GM19372 (cell line): ENCODE results near the gene OLIG3.

Experiments
- ATAC-seq: cut with Tn5 transposase; IDR thresholded peaks from one replicate; pipeline ENCODE4 v1.9.1; 2021; ENCODE audit warnings: mild to moderate bottlenecking, low read depth, moderate library complexity; ENCODE audit not compliant: unreplicated experiment

The OLIG3 gene

DNA sequence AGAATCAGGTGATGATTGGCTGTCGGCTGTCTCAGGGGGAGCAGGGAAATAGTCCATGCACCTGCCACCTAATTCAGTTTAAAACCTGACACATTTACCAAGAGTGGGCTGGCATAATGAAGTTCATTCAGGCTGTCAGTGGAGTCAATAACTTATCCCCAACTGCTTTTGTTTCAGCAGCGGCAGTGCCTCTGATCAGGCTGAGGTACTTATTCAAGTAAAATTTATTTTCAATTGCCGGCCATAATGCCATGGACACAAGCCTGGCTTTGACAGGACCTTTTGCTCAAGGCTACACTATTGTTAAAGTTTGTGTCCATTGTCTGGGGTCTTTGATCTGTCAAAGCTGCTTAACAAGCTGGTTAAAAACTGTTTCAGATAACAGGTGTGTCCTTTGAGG, 20.6 kb downstream of the OLIG3 start:
- no peak for ATAC-seq

DNA sequence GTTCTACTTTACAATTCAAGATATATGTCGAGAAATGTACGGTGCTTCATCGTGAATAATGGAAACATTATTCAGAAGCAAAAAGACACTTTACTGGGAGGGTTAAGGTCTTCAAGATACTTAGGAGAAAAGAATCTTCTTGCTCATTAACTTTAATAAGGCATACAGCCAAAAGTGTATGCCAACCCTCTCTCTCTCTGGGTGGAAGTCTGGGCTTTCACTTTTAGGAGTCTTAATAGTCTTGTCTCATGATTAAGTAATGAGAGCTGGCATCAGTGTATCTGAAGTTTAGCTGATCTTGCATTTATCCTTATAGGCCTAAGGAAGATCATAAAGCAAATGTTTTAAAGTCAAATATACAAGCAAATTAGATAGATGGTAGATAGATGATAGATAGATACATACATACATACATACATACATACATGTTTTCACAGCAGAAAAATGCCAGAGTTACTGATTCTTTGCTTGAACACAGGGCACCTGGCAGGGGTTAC, 21.5 kb downstream of the OLIG3 start:
- no peak for ATAC-seq

DNA sequence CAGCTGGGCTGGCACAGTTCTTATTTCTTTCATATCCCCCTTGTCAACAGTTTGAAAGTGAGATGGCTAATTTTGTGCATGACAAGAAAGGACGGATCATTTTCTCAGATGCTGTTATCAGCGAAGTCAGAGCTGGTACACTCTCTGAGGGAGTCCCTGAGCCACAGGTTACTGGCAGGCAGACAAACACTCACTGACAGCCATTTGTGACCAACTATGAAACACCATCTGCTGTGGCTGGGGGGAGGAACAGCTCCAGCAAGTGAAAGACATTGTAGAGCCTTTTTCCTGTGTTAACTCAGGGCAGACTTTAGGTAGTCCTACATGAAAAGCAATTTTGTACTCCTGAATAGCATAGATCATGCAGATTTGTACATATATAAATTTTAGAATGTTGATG, 22.2 kb downstream of the OLIG3 start:
- no peak for ATAC-seq

DNA sequence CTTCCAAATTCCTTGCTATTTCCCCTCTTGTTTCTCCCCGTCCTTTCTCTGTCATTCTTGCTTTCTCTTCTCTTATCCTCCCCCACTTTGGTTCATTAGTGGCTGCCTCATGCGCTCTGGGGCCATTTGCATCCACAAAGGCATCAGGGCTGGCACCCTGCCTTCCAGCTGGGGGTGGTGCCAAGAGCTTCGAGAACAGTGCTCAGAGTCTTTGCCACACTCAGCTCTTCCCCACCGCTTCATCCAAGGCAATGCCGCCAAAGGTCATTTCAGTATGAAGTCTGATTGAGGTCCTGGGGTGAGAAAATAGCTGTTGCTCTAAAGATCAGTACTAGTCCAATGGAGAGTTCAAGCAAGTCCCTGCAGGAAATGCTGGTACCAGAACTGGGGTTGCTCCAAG, 22.7 kb downstream of the OLIG3 start:
- no peak for ATAC-seq

DNA sequence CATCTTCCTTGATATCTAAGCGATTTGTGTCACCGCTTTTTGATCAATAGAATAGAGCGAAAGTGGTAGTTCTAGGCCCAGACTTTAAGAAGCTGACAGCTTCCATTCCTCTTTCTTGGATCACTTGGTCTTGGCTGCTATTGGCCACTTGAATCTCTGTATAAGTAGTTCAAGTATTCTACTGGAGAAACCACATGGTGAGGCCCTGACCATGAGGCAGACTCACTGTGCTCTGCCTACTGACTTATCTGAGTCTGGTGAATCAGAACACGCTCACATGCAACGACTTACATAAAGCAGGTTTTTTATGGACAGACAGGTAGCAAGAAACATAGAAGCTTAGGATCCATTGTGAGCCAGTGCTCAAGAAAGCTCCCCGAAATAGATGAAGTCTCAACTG, 27.0 kb downstream of the OLIG3 start:
- no peak for ATAC-seq

DNA sequence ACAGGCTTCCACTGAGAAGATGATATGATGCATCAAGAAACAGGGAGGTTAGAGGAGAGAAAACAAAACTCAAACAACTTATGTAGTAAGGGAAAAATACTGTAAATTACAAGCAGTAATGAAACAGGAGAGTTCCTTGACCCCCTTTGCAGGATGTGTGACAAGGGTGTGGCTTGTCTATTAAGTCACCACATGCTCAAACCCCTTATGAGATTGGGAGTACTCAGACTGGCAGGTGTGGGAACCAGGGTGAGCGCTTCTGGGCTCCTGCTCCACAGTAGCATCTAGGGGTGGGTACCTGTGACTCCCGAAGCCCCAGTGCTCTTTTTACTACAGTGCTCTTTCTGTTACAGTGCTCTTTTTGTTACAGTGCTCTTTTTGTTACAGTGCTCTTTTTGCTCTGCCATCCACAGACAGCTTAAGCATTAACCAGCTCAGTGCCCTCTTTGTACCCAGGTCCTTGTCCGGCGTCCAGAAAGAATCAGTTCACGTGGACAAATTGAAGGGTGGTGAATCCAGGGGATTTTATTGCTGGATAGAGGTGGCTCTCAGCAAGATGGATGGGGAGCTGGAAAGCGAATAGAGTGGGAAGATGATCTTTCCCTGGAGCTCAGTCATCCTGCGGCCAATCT, 28.7 kb downstream of the OLIG3 start:
- no peak for ATAC-seq

DNA sequence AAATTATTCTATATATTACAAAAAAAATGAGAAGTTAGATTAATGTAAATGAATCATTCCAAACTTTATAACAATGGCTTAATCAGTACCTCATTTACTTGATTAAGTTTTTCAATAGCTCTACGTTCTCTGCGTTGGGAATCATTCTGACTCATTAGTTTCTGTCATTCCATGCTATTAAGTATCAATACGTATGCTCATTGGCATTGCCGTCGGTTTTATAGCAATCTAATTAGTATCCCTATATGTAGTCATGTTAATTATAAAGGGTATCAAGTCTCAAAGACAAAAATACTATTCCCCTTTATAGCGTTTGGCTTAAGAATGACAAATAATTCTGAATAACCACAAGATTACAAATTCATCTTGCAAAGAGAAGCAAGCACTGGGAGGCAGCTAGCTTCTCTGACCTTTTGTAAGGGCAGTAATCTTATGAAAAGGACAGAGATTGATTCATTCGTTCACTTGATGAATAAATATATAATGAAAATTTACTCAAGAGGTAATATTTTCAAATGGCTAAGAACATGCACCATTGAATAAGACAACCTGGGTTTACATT, 41.8 kb downstream of the OLIG3 start:
- ATAC-seq, result no peak

DNA sequence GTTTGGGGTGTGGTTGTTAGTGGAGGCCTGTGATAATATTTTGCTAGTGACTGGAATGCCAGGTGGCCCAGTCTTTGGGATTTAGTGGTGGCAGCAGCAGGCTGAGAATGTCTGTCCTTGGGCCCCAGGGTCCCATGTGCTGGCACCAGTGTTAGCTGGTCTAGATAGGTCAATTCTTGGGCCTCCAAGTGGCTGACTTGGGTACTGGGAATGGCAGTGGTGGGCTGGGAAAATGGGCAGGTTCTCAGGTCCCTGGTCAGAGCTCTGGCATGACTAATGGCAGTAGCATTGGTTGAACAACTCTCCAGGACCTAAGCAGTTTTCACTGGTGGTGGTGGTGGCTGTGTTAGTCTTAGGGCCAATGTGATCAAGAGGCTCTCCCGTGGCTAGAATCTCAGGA, 50.3 kb downstream of the OLIG3 start:
- ATAC-seq, result no peak
